DMS53 (cell line): ENCODE results near the gene PLAAT4.
"Not testable (repeated sequence)": the region's sequence is repeated elsewhere in the genome, so short reads cannot be mapped to it uniquely, and the experiment has no call there.

ENCODE experiments used
- DNase-seq: peaks from one replicate; lab custom pipeline; 2025; lab: John Stamatoyannopoulos, UW

The PLAAT4 gene

GRCh38 chr11:63573881-63574855 lies 37.6 kb downstream of the PLAAT4 start:
- peak; percentile 86 for DNase-seq

- DNase-seq, result no peak
These were observed 38.4 kb downstream of the PLAAT4 start for GRCh38 chr11:63574856-63575602.

GRCh38 chr11:63578882-63579281 lies 42.3 kb downstream of the PLAAT4 start:
- DNase-seq, result not testable (repeated sequence)

- DNase-seq, result not testable (repeated sequence)
These were observed 44.6 kb downstream of the PLAAT4 start for GRCh38 chr11:63581224-63581623.

- DNase-seq, result no peak
These were observed 46.7 kb downstream of the PLAAT4 start for GRCh38 chr11:63583357-63583677.

- no peak for DNase-seq
These were observed 50.0 kb downstream of the PLAAT4 start for GRCh38 chr11:63586451-63587166.

GRCh38 chr11:63589000-63589399 lies 52.4 kb downstream of the PLAAT4 start:
- no peak for DNase-seq

GRCh38 chr11:63590024-63590788 lies 53.6 kb downstream of the PLAAT4 start:
- DNase-seq, result no peak

- peak; percentile 57 for DNase-seq
These were observed 56.4 kb downstream of the PLAAT4 start for GRCh38 chr11:63592975-63593395.

GRCh38 chr11:63595296-63595695 lies 58.7 kb downstream of the PLAAT4 start:
- no peak for DNase-seq
